HG03108 (cell line): Measurements from ENCODE around the gene SLC12A7.

Experiments used
- ATAC-seq: cut with Tn5 transposase; IDR thresholded peaks from one replicate; pipeline ENCODE4 v1.9.1; 2021; ENCODE audit warnings: moderate library complexity; ENCODE audit not compliant: unreplicated experiment

SLC12A7 gene

GRCh38 chr5:1054018-1054798, 57.7 kb downstream of the SLC12A7 start:
- ATAC-seq = no peak

DNA sequence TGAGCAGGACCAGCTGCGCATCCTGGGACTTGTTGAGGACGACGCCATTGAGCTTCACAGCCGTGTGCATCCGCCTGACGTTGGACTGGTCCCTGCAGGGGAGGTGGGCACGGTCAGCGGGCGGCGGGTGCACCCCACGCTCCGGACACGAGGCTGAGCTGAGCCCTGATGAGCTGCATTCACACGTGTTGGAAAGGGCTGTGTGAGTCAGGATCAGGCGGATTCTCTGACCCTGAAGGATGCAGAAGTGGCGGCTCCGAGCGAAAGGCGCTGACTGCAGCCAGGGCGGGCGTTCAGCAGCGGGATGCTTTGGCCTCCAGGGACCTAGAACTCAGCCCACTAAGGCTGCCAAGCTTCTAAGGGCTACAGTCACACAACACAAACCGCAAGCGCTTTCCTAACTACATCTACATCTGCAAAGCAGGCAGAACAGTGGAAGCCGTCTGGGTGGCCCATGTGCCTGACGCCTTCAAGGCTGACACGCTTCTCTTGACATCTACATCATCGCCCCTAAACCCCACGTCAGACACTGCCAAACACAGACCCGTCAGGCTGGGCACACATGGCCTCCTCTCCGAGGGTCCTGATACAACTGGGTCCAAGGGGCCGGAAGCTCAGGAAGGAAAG, 58.4 kb downstream of the SLC12A7 start:
- no peak for ATAC-seq

- no peak for ATAC-seq
Observed at GRCh38 chr5:1052641-1053390, 59.0 kb downstream of the SLC12A7 start.

- no peak for ATAC-seq
Observed at GRCh38 chr5:1052076-1052475, 59.8 kb downstream of the SLC12A7 start.

DNA sequence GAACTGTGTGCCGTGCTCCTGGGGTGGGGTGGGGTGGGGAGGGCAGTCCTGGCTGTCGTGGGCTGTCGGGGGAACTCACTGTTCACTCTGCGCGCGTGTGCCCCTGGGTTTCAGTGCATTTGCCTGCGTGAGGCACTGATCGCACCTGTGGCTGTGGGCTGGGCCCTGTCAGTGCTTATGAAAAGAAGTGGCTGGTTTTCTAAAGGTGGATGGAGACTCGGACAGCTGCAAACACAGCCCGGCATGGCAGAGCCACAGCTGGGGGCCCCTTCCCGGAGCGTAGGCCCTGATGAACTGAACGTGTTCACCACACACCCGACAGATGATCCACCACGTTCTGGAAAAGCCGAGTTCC, 60.5 kb downstream of the SLC12A7 start:
- no peak for ATAC-seq

- no peak for ATAC-seq
Observed at GRCh38 chr5:1050423-1051365, 61.2 kb downstream of the SLC12A7 start.

DNA sequence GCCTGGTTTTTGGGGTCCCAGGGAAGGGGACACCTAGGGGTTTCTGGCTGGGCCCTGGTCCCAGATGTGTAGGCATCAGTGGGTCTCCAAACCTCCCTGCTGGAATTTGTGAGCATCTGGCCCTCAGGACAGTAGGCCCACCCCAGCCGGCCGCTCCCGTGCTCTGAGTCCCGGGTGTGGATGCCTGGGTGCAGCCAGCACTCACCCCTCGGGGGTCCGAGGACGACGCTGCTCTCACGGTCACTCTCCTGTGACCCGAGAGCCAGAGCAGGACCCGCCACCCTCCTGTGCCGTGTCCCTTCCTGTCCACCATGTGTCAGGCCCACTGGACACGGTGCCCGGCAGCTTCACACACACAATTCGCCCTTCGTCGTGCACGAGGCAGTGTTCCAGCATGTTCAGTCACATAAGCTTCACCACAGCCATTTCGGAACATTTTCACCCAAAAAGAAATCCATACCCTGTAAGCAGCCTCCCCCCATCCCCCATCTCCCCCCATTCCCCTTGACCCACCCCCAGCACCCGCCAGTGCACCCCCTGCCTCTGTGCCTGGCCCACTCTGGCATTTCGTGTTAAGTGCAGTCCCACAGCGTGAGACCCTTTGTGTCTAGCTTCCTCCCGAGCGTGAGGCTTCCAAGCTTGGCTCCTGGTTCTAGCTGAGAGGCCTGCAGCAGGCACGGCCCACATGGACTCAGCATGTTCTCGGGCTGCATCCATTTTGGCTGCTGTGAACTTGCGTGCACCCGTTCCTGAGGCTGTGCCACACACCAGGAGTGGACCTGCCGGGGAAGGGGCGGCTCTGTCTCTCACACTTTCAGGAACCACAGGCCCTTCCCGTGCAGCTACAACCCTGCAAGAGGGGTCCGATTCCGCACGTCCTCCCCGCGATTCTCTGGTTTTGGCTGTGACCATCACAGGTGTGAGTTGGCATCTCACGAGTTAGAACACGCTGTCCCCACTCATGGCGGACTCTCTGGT, 62.7 kb downstream of the SLC12A7 start:
- no peak for ATAC-seq

DNA sequence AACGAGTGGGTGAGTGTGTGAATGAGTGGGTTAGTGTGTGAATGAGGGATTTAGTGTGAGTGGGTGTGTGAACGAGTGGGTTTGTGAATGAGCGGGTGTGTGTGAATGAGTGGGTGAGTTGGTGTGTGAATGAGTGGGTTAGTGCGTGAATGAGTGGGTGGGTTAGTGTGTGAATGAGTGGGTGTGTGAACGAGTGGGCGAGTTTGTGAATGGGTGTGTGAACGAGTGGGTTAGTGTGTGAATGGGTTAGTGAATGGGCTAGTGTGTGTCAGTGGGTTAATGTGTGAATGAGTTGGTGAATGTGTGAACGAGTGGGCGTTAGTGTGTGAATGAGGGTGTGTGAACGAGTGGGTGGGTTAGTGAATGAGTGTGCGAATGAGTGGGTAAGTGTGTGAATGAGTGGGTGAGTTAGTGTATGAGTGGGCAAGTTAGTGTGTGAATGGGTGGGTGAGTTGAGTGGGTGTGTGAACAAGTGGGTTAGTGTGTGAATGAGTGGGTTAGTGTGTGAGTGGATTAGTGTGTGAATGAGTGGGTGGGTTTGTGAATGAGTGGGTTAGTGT, 63.6 kb downstream of the SLC12A7 start:
- ATAC-seq = no peak

DNA sequence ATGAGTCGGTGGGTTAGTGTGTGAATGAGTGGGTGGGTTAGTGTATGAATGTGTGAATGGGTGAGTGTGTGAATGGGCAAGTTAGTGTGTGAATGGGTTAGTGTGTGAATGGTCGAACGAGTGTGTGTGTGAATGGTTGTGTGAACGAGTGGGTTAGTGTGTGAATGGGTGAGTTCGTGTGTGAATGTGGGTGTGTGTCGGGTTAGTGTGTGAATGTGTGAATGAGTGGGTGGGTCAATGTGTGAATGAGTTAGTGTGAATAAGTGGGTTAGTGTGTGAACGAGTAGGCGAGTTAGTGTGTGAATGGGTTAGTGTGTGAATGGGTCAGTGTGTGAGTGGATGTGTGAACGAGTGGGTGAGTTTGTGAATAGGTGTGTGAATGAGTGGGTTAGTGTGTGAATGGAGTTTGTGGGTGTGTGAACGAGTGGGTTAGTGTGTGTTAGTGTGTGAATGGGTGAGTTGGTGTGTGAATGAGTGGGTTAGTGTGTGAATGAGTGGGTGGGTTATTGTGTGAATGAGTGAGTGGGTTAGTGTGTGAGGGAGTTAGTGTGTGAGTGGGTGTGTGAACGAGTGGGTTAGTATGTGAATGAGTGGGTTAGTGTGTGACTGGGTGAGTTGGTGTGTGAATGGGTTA, 64.4 kb downstream of the SLC12A7 start:
- ATAC-seq = no peak

- no peak for ATAC-seq
Observed at GRCh38 chr5:1045960-1046560, 65.8 kb downstream of the SLC12A7 start.

DNA sequence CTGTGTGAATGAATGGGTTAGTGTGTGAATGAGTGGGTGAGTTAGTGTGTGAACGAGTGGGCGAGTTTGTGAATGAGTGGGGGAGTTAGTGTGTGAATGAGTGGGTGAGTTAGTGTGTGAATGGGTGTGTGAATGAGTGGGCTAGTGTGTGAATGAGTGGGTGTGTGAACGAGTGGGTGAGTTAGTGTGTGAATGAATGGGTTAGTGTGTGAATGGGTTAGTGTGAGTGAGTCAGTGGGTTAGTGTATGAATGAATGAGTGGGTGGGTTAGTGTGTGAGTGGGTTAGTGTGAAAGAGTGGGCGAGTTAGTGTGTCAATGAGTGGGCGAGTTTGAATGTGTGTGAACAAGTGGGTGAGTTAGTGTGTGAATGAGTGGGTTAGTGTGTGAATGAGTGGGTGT, 67.7 kb downstream of the SLC12A7 start:
- ATAC-seq = no peak

DNA sequence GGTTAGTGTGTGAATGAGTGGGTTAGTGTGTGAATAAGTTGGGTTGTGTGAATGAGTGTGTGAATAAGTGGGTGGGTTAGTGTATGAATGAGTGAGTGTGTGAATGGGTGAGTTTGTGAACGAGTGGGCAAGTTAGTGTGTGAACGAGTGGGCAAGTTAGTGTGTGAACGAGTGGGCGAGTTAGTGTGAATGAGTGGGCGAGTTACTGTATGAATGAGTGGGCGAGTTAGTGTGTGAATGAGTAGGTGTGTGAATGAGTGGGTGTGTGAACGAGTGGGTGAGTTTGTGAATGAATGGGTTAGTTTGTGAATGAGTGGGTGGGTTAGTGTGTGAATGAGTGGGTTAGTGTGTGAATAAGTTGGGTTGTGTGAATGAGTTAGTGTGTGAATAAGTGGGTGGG, 68.5 kb downstream of the SLC12A7 start:
- ATAC-seq = no peak

- ATAC-seq = no peak
Observed at GRCh38 chr5:1042626-1043025, 69.2 kb downstream of the SLC12A7 start.

GRCh38 chr5:1041225-1042143, 70.4 kb downstream of the SLC12A7 start:
- ATAC-seq = no peak

GRCh38 chr5:1040571-1040970, 71.3 kb downstream of the SLC12A7 start:
- no peak for ATAC-seq

GRCh38 chr5:1039706-1040260, 72.1 kb downstream of the SLC12A7 start:
- no peak for ATAC-seq

- no peak for ATAC-seq
Observed at GRCh38 chr5:1039210-1039548, 72.7 kb downstream of the SLC12A7 start.
